Left renal pelvis (tissue), 4 donors: ENCODE measurements around the gene LRRC75A. TPM values are rescaled to one million over a fixed set of nuclear protein-coding genes. Genes with fewer than 3 reads are reported as not detected.

ENCODE experiments used
- DNase-seq, 4 donors: peaks; one replicate each; pipeline ENCODE4 v3.0.0-alpha.2; 2013; ENCODE audit warnings: low read depth in 4 of 4, low spot score in 3 of 4
- polyA plus RNA-seq, 4 donors: library from polyadenylated mRNA; unstranded; fragments of 120-200 nt; gene quantifications; one replicate each; pipeline ENCODE4 v1.2.1, GENCODE V29; 2013; ENCODE audit not compliant: insufficient read length in 4 of 4

LRRC75A gene
- polyA plus RNA-seq, 4 donors: 4.7 to 13.1 (median 5.0) TPM

DNA sequence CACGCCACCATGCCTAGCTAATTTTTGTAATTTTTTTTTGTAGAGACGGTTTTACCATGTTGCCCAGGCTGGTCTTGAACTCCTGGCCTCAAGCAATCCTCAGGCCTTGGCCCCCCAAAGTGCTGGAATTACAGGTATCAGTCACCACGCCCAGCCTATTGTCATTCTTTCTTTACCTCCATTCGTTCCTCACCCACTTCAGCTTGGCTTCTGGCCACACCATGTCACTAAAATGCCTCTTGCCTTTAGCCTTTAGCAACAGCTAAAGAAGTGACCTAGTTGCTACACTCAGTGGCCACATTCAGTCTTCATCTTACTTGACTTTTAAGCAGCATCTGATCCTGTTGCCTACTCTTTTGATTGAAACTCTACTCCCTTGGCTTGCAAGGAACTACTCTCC lies 3.6 kb upstream of the LRRC75A start:
- no peak for DNase-seq

GRCh38 chr17:16494059-16494458 lies 2.1 kb upstream of the LRRC75A start:
- no peak for DNase-seq

GRCh38 chr17:16493531-16494046 lies 1.6 kb upstream of the LRRC75A start:
- no peak for DNase-seq

GRCh38 chr17:16492613-16493530 lies 879 bp upstream of the LRRC75A start:
- DNase-seq: no peak

- DNase-seq: no peak
Measured at GRCh38 chr17:16491131-16491702, 776 bp downstream of the LRRC75A start.

GRCh38 chr17:16489431-16489830 lies 2.6 kb downstream of the LRRC75A start:
- DNase-seq: no peak

DNA sequence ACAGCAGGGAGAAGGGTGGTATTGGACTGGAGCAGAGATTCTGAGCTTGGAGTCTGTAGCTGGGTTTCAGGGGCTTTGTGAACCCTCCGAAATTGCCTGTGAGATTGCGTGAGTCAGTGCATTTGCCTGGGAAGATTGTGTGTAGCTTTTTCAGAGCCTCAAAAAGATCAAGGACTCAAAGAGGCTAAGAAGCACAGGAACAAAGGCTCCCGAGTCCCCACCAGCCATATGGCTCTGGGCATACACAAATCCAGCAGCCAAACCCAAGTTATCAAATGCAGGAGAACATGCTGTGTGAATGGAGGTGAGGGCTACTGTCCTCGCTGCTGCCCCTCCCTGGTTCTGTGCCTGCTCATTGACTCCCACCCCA lies 3.0 kb downstream of the LRRC75A start:
- DNase-seq: no peak

- DNase-seq: no peak
Measured at GRCh38 chr17:16488186-16488967, 3.6 kb downstream of the LRRC75A start.

DNA sequence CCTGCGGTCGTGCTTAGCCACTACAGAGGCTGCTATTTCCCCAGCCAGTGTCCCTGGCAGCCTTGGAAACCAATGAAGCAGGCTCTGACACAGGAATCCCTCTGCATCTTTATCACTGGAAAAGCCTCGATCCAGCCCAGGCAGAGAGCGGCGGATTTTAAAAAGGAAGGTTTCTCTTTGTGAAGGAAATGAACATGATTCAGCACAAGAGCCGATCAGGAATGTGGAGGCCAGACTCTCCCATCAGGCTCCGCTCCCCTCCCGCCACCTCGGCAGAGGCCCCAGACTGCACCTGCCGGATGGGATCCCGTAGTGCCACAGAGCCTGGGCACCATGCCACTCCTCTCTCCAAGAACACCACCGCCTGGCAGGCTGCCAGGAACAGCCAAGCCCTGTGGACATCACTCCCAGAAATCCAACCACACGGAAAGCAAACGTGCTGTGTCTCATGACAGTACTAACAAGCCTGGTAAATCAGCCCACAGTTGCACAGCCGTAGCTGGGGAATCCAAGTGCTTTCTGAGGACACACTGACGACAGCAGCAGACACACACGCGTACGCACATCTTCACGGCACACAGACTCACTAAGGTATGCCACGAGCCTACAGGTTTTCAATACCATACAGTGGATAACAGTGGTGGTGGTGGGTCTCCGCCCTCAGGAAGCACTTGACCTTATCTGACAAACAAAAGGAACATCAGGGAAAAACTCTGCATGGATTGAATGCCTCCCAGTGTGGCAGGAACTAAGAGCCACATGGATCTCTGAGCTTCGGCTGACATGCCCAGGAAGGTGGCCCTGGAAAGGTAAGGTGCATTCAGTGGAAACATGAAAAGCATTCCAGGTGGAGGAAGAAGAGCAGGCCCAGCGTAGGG lies 5.4 kb downstream of the LRRC75A start:
- no peak for DNase-seq

DNA sequence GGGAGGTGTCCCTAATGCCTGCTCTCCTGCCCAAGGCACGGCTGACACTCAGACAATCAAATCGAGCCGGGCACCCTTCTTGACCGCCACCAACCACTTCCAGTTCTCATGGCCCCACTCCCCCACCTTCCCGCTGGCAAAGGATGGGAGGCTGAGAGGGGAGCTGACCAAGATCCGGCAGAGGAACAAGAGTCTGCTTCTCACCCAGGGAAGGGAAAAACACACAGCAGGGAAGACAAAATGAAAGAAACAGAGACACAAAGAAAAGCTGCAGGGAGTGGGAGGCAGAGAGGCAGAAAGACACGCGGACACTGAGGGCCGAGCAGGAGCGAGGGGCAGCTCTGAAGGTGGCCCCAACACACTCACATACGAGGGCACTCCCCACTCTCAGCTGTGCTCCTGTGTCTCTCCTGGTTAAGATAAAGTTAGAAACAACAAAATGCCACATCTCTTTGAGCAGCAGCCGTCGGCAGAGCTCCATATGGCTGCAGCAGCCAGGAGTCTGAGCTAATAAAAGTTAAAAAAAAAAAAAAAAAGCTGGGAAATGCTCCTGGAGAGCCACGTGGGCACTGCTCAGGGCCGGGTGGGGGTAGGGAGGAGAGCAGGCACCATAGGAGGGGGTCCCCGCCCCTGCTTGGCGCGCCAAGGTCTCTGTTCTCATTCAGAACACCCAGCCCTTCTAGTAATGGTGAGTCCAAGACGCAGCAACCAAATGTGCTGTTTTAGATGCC lies 7.4 kb downstream of the LRRC75A start:
- DNase-seq: no peak

GRCh38 chr17:16483021-16483645 lies 8.9 kb downstream of the LRRC75A start:
- no peak for DNase-seq

GRCh38 chr17:16482253-16482652 lies 9.7 kb downstream of the LRRC75A start:
- DNase-seq: no peak

DNA sequence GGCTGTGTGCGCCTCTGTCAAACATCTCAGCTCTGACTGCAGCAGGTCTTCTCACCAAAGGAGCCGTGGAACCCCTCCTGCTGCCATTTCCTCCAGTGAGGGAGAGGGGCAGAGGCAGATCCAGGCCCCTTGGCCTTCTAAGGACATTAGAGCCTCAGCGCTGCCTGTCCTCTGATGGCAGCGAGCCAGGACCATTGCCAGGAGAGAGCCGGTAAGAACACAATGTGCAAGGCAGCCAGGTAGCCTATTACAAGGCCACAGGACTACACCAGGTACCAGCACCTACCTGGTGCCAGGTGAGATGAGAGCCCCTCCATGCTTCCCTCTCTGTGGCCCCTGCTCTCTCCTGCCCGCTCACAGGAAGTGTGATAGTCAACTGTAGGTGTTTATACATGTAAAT lies 11.0 kb downstream of the LRRC75A start:
- no peak for DNase-seq

DNA sequence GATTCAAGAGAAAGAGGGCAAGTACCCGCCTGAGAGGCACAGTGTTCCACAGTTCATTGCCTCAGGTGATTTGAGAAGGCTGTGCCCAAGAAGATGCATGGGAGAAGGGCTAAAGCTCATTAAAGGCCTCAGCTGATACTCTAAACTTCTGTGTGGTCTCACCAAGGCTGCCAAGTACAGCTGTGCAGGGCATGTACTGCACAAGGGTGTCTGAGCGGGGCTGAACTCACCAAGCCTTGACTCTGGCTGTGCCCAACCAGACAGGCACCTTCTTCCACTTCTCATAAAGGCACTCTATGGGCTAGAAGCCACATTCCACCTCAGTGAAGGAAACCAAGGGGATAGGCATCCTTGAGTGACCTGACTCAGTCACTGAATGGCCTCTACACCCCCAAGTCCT lies 12.7 kb downstream of the LRRC75A start:
- no peak for DNase-seq

DNA sequence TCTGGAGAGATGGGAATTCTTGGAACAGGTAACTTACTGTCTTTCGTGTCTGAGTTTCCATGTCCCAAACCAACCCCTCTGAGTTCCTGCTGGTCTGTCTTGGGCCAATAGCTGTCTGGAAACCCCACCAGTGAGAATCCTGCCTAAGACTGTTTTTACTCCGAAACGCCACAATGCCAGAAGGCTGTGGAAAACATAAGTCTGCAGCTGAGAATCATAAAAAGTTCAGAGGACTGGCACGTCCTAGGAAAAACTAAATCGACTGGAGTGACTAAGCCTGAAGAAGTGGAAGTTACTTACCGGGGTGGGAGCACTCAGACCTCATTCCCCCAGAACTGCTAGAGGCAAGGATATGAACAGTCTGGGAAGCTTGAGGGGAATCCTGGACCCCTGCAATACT lies 13.3 kb downstream of the LRRC75A start:
- no peak for DNase-seq

GRCh38 chr17:16477666-16478065 lies 14.3 kb downstream of the LRRC75A start:
- no peak for DNase-seq

- no peak for DNase-seq
Measured at GRCh38 chr17:16477255-16477654, 14.7 kb downstream of the LRRC75A start.

GRCh38 chr17:16475179-16475704 lies 16.8 kb downstream of the LRRC75A start:
- no peak for DNase-seq
